Ovary (tissue), 3 donors: ENCODE measurements around the gene ACP4.

Source experiments
- EP300 ChIP-seq: sonication (generic); formaldehyde crosslinking; IDR thresholded peaks from one replicate; pipeline ENCODE4 v1.6.1; 2017; ENCODE audit warnings: antibody characterized with exemption
- POLR2A ChIP-seq: fragments of 450-650 bp; IDR thresholded peaks from one replicate; pipeline ENCODE4 v1.6.1; 2017; ENCODE audit warnings: antibody characterized with exemption, mild to moderate bottlenecking, moderate library complexity
- TF ChIP-seq, protein P1 (sequence below), 3 donors: fragments of 450-650 bp in 2 of 3; fragments of 200-600 bp in 1 of 3; IDR thresholded peaks; one replicate each; pipeline versions ENCODE4 v1.5.1 to v1.8.0; 2016 to 2022; ENCODE audit warnings: antibody characterized with exemption in 3 of 3, mild to moderate bottlenecking in 1 of 3
- donor health status: DM: no; HTN: no; CAD: no.

DNA sequence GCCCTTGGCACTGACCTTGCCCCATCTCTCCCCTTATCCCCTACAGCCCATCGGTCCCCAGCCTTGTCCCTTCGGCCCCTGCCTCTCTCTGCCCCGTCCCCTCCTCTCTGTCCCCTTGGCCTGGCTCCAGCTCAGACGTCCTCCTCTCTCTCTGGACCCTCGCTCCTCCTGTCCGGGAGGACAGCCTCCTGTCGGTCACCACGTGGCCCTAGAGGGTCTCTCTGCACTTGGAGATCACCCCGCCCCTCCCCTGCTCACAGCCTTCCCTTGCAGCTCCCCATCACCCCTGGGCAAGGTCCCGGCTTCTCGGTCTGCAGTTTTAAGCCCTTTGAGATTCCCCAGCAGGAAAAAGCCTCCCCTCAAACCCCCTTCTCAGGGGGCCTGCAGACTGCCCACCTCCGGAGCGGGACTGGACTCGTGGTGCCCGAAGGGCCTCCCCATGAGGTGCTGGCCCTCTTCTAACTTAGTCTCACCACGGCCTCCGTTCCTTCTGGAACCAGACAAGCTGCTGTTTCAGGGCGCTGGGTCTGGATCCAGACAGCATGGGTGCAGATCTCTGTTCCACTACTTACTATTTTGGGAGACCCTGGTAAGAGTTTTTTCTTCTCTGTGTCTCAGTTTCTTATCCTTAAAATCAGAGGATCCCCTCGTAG is 46.5 kb downstream of the ACP4 start:
- TF ChIP-seq, protein P1, sequence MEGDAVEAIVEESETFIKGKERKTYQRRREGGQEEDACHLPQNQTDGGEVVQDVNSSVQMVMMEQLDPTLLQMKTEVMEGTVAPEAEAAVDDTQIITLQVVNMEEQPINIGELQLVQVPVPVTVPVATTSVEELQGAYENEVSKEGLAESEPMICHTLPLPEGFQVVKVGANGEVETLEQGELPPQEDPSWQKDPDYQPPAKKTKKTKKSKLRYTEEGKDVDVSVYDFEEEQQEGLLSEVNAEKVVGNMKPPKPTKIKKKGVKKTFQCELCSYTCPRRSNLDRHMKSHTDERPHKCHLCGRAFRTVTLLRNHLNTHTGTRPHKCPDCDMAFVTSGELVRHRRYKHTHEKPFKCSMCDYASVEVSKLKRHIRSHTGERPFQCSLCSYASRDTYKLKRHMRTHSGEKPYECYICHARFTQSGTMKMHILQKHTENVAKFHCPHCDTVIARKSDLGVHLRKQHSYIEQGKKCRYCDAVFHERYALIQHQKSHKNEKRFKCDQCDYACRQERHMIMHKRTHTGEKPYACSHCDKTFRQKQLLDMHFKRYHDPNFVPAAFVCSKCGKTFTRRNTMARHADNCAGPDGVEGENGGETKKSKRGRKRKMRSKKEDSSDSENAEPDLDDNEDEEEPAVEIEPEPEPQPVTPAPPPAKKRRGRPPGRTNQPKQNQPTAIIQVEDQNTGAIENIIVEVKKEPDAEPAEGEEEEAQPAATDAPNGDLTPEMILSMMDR (IDR thresholded peaks at IDR 0.05): no peak
- no peak for TF ChIP-seq POLR2A
- no peak for TF ChIP-seq EP300
